ENCODE results near the gene SCRT2.

Gene SCRT2

DNA sequence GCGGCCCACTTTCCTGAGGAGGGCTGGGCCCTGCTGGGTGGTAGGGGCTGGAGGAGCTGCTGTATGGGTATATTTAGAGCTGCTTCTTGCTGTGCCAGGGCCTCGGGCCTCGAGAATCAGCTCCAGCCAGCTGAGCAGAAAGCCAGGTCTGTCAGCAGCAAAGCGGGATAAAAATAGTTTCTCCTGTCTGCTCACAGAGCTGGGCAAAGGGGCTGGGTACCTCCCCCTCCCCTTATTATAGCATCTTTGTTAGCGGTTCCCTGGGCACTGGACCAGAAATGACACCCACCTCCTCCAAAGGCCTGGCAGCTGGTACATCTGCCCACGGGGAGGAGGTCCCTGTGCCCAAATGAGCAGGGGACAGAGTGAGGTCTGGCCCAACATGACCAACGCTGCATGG lies 6.0 kb downstream of the SCRT2 start:
- no peak for DNase-seq

DNA sequence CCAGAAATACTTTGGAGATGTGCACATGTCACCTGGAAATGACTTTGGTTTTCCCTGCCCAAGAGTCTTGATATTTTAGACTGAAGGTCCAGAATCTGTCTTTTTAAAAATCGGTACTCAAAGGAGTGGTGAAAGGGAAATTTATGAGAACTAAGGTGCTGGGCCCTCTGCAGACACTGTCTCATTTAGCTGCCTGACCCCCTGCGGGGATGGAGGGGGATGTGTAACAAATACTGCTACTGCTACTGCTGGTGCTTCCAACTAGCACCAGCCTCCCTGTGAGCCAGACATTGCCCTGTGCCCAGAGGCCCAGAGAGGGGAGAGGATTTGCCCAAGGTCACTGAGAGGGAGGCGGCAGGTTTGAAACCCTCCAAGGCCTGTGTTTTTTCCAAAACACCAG lies 7.0 kb downstream of the SCRT2 start:
- no peak for DNase-seq

DNA sequence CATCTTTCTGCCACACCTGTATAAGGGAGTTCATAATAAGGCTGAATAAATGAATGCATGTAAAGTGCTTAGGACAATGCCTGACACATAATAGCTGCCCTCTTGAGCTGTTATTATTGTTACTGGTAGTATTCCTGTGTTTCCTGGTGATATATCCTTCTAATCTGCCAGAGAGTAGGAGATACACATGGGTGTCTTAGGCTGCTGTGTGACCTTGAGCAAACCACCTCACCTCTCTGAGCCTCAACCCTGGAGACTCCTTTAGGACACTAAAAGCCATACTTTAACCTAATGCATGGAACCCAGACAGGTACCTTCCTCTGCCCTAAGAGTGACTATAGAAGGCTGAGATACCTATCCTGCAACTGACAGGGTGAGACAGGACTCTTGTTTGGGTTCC lies 7.6 kb downstream of the SCRT2 start:
- DNase-seq, result no peak

DNA sequence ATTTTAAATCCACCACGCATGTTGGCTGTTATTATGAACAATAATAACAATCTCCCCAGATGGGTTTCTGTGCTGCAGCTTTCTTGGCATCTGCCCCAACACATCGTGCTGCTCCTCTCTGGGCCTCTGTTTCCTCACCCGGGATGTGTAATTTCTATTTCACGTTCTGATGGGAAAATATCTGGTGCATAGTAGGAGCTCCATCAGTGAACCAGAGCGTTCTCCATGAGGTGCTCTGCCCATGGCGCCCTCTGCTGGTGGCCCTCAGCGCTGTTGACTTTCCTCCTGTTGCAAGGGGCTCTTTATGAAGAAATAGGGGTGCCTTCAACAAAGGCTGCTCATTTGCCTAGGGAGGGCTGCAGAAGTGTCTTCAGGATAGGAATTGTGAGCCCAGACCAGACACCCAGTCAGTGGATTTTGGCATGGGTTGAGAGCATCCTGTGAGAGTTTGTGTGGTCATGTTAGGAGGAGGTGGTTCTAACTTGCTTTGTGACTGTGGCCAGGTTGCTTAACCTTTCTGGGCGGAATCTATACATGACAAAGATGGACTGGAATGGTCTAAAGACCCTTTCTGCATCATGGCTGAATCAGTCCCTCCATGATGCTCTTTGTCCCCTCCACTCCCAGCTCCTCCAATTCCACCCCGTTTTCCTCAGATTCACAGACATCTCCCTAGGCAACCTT lies 8.1 kb downstream of the SCRT2 start:
- DNase-seq, result no peak

DNA sequence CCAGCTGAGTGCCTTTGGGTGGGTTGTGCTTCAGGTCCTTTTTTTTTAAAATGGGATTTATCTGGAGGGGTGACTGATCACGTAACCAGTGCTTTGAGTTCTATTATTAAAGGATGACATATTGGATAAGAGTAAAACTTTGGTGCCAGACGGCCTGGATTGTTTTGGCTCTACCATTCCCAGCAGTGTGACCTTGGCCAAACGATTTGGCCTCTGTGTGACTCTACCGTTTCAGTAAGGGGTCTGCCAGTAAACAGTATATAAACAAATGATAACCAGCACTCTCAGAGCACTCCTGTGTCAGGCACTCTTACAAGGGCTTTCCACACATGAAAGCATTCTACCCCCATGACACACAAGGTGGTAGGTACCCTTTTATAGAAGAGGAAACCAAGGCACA lies 8.7 kb downstream of the SCRT2 start:
- DNase-seq, result no peak

DNA sequence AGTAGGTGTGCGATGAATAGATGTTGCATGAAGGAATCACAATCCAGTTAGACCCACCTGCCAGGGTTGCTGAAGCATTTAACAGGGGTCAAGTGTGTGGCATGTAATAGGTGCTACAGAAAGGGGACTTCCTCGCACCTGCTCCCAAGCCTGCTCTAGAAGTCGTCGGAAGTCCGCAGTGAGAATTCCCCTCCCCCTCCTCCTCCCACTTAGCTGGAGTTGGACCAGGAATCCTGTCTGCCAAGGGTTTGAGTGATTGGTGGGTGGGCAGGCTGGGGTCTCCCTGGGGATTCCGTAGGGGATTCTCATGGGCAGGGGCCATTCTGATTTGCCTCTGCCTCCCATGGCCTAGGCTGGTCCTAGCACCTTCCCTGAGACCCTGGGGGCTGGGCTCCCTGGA lies 10.3 kb downstream of the SCRT2 start:
- no peak for DNase-seq

DNA sequence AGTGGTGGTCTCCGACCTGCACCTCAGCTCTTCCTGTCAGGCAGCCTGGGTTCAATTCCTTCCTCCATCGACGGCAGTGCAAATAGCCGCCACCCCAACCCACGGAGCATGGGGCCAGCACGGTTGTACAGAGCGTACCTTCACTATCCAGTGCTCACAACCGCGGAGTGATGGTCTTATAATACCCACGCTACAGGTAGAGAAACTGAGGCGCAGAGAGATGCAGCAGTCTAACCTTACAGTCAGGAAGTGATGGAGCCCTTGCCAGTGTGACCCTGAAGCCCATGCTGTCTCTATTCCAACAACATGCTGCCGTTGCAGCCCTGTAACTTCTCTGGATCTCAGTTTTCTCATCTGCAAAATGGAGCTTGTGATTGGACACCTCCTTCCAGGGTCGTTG lies 11.0 kb downstream of the SCRT2 start:
- DNase-seq, result no peak

DNA sequence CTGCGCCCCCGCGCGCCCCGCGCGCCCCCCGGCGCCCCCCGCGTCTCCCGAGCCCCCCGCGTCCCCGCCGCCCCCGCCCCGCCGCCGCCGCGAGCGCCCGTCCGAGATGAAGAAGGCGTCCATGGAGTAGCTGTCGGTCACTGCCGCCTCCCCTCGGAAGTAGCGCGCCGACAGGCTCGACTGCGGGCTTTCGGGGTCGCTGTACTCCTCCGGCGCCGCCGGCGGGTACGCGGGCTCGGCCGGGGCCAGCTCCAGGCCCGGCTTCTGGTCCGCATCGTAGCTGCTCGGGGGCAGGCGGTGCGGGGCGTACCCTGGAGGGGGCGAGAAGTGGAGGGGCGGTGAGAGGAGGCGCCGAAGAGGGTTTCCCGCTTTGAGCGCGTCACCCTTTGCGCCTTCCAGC lies 11.5 kb downstream of the SCRT2 start:
- no peak for DNase-seq

DNA sequence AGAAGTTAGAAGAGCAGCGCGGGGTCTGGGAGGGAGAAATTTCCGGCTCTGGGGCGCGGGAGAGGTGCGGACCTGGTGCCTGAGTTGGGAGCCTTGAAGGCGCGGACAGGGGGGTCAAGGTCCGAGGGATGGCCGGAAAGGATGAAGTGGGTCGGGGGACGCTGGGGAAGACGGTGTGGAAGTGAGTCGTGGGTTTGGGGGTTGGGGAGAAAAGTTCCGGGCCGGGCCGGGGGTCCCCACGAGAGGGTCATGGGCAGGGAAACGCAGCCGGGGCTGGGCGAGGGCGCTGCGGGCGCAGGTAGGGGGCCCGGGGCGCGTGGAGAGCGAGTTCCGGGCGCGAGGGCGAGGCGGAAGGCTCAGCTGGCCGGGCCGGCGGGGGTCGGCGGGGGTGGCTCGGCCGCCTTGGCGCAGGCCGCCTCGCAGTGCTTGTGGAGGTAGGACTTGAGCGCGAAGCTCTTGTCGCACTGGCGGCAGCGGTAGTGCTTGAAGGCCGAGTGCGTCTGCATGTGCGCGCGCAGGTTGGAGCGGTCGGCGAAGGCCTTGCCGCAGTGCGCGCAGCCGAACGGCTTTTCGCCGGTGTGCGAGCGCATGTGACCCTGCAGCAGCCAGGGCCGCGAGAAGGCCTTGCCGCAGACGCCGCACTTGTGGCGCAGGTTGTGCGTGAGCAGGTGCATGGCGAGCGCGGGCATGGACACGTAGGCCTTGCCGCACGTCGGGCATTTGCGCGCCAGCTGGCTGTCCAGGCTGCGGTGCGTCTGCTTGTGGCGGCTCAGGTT lies 12.1 kb downstream of the SCRT2 start:
- no peak for DNase-seq

DNA sequence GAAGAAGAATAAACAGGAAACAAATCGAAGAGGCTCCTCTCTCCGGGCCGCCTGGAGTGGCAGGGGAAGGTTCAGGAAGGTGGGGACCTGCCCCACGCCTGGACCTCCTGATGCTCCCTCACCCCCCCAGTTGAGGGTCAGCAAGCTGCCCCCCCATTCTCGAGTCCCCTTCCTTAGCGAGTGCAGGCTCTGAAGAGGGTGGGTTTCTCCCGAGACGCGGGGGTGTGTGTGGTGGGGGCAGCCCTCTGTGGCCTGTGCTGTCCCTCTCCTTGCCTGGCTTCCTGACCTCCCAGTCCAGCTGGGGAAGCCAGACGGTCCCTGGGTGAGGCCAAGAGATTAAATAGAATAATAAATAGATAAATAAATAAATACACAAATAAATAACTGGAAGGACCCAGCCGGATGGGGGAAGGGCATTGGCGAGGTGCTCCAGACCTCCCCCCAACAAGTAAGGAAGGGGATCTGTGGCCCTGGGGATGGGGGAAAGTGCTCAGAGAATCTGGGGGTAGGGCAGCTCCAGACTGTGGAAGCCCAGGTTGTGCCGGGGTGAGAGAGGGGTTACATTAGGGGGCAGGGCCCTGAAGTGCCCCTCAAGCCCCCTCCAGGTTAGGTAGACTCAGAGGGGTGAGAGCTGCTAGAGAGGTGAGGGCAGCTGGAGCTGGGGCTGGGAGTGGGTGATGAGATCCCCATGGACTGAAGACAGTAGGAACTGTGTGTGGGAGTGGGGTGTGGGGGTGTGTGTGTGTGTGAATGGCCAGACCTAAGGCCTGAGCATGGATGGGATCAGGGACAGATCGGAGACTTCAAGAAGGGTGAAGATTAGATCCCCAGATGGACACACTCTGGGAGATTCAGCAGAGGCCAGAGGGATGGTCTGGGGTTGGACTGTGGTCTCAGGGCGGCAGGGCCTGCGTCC lies 13.1 kb downstream of the SCRT2 start:
- DNase-seq, result no peak

DNA sequence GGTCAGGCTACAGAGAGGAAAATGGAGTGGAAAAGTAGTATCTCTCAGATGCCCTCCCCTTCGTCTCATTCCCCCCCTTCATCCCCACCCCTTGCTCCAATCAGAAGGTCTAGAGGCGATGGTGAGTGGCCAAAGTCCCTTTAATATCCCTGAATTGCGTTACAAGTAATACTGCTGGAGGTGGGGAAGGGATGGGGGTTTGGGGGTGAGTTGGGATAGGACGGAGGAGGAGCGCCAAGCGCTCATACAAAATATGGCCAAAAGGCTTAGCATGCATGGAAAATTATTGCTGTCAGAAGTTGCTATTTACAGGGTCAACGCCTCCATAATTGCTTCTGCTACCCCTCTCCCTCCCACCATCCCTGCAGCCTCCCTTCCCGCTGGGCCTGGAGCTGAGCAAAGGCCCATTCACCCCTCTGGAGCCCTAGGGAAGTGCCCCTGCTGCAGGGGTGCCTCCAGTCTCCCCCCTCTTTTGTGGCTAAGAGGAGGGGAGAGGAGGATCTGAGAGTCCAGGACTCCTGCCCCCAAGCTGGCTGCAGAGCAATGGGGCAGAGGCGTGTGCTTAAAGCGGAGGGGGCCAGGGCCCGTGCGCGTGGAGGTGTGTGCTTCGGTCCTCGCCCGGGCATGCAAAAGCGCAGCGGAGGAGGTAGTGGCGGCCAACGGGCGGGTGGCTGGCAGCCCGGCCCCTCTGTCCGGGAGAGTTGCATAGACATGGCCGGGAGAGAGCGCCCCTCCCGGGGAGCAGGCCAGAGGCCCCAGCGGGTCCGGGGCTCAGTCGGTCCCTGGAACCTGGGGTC lies 13.9 kb downstream of the SCRT2 start:
- no peak for DNase-seq

DNA sequence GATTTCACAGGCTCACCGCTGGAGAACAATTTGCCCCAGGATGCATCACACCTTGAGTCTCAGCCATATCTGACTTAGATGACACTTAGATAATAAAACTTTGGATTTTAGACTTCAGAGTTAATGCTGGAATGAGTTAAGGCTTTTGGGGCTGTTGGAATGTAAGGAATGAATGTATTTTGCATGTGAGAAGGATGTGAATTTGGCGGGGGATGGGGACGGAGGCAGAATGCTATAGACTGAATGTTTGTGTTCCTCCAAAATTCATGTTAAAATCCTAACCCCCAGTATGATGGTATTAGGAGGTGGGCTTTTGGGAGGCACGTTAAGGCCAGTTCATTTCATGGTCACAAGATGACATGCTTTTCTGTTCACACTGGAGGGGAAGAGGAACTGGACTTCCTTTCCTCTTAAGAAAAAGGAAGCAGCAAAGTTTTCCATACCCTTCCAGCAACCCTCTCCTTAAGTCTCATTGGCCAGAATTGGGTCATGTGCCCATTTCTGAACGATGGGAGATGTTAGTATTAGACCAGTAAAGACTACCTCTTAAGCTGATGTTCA lies 16.8 kb downstream of the SCRT2 start:
- no peak for DNase-seq

DNA sequence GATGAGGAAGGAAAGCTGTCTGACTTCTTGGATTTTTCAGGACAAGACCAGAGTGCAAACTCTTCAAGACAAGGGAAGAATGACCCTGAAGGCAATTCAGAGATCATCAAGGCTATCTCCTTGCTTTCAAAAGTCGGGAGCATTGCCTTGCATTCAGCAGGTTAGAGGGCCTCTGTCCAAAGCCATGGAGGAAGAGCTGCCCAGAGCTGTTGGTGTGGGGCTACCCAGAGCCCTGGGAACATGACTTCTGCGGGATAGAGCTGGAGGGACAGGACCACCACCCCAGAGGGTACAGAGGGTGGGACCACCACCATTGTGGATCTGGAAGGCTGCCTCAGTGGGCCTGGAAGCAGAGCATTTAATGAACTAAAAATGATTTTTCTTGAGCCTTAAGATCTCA lies 17.4 kb downstream of the SCRT2 start:
- no peak for DNase-seq

DNA sequence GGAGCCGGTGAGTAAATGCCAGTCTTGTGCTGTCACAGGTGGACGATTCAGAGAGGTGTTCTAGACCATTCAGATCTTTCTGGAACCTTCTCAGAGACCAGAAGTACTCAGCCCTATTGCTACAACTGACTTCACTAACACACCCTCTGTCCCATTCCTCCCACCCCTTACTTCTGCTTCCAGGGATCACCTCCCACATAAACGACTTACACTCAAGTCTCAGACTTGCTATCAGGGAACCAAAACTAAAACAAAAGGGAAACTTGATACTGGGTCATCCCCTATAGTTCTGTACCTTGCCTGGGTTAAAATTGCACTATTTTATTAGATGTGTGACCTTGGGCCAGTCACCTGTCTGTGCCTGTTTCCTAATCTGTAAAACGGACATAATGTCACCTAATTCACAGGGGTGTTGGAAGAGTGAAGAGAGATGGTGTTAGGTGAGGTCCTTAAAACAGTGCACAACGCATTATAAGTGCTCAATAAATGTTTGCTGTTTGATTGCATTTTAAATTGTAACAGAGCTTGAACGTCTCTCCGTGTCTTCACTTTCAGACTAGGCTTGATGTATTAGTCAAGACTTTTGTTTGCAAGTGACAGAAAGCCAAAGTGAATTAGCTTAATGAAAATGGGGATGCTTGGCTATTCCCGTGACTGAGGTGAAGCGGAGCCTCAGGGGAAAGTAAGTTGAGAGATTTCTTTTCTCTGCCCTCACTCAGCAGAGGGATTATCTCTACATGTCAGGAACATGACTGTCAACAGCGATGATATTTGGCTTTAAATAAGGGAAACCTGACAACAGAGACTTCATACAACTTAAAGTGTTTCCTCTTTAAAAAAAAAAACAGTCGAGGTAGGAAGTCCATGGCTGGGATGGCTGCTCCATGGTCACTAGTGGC lies 19.6 kb downstream of the SCRT2 start:
- DNase-seq, result no peak

DNA sequence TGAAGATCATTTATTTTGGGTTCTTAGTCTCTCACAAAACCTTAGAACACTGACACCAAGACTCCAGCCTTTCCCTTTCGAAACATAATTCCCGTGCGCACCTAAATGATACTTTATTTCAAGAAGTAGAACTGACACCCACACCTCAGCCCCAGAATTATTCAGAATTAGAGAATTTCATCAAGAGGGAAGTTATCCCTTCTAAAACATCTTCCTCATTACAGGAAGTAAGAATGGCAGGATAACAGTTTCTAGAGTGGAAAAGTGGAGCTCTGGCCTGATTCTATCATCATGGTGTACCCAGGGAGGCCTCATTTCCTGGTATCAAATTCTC lies 21.2 kb downstream of the SCRT2 start:
- no peak for DNase-seq

DNA sequence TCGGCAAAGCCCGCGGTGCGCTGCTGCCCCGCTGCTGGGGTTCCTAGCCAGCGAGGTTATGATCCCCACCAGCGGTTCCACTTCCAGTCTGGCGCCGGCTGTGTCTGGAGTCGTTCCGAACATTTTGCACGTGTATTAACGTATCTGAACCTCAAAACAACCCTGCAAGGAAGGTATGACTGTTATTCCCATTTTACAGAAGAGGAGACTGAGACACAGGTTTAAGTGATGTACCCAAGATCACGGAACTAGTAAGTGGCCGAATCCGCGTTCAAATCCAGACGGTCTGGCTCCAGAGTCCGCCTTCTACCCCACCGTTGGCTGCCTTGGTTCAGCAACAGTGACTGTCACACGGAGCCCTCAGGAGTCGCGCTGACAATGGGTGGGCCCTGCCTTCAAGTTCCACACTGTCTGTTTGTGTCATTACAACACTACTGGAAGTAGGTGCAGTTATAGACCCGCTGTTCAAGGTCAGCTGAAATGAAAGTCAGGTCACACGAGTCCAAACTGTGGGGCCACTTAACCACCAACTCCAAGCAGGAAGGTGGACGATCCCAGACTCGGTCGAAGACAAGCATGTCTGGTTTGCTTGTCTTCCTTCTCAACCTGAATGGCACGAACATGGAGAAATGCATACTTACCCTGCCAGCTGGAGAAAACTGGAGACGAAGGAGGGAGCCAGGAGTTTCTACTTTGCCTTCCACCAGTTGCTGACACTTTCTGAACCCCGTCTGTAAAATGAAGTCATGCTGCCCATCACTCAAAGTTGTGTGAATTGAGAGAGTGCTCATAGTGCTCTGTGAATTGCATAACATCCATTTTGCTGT lies 21.8 kb downstream of the SCRT2 start:
- no peak for DNase-seq

DNA sequence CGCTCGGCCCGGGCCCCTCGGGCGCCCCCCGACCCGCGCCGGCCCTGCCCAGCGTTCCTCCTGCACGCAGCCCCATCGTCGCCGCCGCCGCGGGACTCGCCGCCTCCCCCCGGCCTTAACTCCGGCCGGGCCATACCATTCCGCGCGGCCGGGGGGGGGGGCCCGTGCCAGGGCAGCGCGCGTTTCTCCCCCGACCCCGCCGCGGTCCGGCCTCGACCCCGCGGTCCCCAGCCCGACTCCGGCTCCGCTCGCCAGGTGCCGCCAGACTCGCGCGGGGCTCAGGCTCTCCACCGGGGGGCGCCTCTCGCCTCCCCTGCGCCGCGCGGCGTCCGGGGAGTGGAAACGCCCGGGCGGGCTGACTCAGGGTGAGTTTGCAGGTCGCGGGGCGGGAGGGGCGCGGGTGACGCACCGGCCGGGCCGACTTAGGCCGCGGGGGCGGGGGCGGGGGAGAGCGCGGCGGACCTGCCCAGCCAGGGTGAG lies 22.5 kb downstream of the SCRT2 start, which contains the start of gene SRXN1:
SRXN1 (minus strand) TSS at position 91 of the 480 bp plus-strand sequence; CDS start at position 76, 15 bp downstream.
- DNase-seq, result peak; percentile 47

DNA sequence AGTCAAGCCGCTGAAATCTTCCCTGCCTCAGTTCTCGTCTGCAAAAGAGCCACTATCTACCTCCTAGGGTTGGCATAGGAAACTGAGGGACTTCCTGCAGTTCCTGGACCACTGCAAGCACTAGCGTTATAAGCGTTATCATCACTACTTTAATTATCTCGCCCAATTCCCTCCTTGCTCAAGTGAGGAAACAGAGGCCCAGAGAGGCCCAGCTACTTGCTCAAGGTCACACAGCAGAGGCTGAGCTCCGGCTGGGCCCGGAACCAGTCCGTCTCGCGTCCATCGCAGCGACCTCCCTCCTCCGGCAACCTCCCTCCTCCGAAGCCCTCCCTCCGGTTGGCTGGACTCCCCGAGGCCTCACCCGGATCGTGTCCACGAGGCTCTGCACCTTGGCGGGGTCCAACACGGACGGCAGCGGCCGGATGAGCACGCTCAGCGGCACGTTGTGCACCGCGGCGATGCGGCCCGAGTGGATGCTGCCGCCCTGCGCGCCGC lies 22.9 kb downstream of the SCRT2 start:
- DNase-seq, result no peak

DNA sequence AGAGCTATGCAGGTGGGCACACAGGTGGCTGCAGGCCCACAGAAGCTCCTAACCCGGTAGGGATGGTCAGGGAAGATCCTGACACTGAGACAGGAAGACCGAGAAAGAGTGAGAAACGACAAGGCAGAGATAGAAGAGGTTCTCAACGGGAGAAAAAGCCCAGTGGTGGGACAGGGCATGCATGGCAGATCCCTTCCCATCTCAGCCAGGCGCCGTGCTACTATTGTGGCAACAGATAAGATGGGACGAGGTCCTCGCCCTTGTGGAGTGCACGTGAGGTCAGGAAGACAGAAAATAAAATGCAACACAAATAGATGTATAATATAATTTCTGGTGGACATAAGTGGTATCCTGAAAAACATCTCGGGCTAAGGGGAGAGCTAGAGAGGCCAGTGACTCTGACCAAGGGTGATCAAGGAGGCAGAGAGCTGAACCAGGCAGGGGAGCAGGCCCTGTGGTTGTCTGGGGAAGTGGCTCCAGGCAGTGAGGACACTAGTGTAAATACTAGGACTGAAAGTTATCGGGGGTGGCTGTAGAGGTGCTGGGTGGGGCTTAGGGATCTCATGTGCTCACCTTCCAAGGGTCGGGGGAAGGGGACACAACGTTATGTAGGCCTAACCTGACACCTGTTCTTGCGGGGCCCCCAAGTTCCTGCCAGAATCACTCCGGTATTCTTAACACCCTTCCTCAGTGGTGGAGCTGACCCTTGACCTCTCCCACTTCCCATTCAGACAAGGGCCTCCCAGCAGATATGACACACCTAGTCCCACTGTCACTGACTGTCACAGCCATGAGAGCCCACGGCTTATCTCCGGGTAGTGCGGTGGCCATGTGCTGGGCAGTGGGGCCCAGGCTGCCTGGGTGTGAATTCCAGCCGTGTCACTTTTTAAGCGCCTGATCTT lies 23.6 kb downstream of the SCRT2 start:
- DNase-seq, result no peak
